GM12878 (cell line): ENCODE results near the gene UNC13A. TPM values are rescaled to one million over a fixed set of nuclear protein-coding genes. Genes with fewer than 3 reads are reported as not detected.

Experiments used
- ATAC-seq: fragments of 200-7000 bp; cut with Tn5 transposase; 3 replicates; pipeline ENCODE4 v1.9.1; 2020; ENCODE audit warnings: mild to moderate bottlenecking, moderate library complexity
- BruUV-seq: library from RNA; stranded (reverse); fragments of 400-500 nt; replicated peaks from 2 replicates; lab custom pipeline; 2021; lab: Mats Ljungman, UMichigan
- CTCF ChIA-PET: fragments of 300-600 bp; sonication (Branson Sonifier 250); formaldehyde crosslinking; extraction: SDS; loops from one replicate; lab custom pipeline; 2021; ENCODE audit warnings: inconsistent platforms; lab: Yijun Ruan, JAX
- POLR2A ChIA-PET: fragments of 350-600 bp; formaldehyde crosslinking; extraction: SDS; loops from one replicate; lab custom pipeline; 2021; ENCODE audit warnings: inconsistent platforms; lab: Charles Lee
- RAD21 ChIA-PET: fragments of 300-600 bp; sonication (Branson Sonifier 250); formaldehyde crosslinking; loops from one replicate; lab custom pipeline; 2023; ENCODE audit warnings: antibody characterized with exemption; ENCODE audit not compliant: unreplicated experiment; lab: Charles Lee
- SMC1A ChIA-PET: fragments of 300-600 bp; sonication (Branson Sonifier 250); formaldehyde crosslinking; loops from one replicate; lab custom pipeline; 2023; ENCODE audit not compliant: unreplicated experiment, uncharacterized antibody; lab: Charles Lee
- DNase-seq: peaks from one replicate; pipeline ENCODE4 v3.0.0-alpha.2; 2011; ENCODE audit warnings: low read depth, low spot score
- FAIRE-seq: peaks from 3 replicates; lab custom pipeline; 2011; peaks lifted over from hg19 to GRCh38; lab: Jason Lieb, UNC
- H2AFZ ChIP-seq: 2 replicates; pipeline ENCODE4 v1.6.0; 2011; ENCODE audit warnings: low read depth, low read length, control low read depth; ENCODE audit not compliant: control insufficient read depth
- H3K27ac ChIP-seq: 2 replicates; pipeline ENCODE4 v1.5.1; 2011; ENCODE audit warnings: control low read depth; ENCODE audit not compliant: control insufficient read depth, insufficient read depth
- H3K27me3 ChIP-seq, 2 experiments: replicated peaks in 1 of 2; 2 replicates each; pipeline versions ENCODE4 v1.6.0 to v1.6.1; 2011; ENCODE audit warnings: low read length in 1 of 2; ENCODE audit not compliant: control insufficient read depth in 2 of 2, insufficient read depth in 2 of 2
- H3K36me3 ChIP-seq, 2 experiments: 2 replicates each; pipeline ENCODE4 v1.5.1; 2011; ENCODE audit warnings: low read length in 1 of 2; ENCODE audit not compliant: control insufficient read depth in 2 of 2, insufficient read depth in 2 of 2
- H3K4me1 ChIP-seq: 2 replicates; pipeline ENCODE4 v1.6.1; 2011; ENCODE audit warnings: mild to moderate bottlenecking, low read length, moderate library complexity, mixed read lengths; ENCODE audit not compliant: control insufficient read depth, insufficient read depth
- H3K4me2 ChIP-seq: 2 replicates; pipeline ENCODE4 v1.6.0; 2011; ENCODE audit warnings: control low read depth; ENCODE audit not compliant: control insufficient read depth, insufficient read depth
- H3K4me3 ChIP-seq: fragments of 200-600 bp; sonication (generic); 2 replicates; pipeline ENCODE4 v1.5.1; 2016
- H3K79me2 ChIP-seq: 2 replicates; pipeline ENCODE4 v1.6.0; 2011; ENCODE audit warnings: low read length; ENCODE audit not compliant: control insufficient read depth, insufficient read depth
- H3K9ac ChIP-seq: 2 replicates; pipeline ENCODE4 v1.8.0; 2011; ENCODE audit warnings: low read length, control low read depth, mixed read lengths; ENCODE audit not compliant: control insufficient read depth, insufficient read depth
- H3K9me3 ChIP-seq: replicated peaks from 3 replicates; pipeline ENCODE4 v1.5.1; 2011; ENCODE audit warnings: mild to moderate bottlenecking, low read length; ENCODE audit not compliant: control insufficient read depth, insufficient read depth
- H4K20me1 ChIP-seq: 2 replicates; pipeline ENCODE4 v1.6.0; 2011; ENCODE audit not compliant: control insufficient read depth, insufficient read depth
- BRCA1 ChIP-seq: IDR thresholded peaks from 2 replicates; pipeline ENCODE4 v1.6.1; 2011; ENCODE audit warnings: low read depth, low read length, improper control_type of control experiment
- EGR1 ChIP-seq, 2 experiments: IDR thresholded peaks; 1 replicate in 1 of 2; 2 replicates in 1 of 2; pipeline ENCODE4 v1.6.1; 2011 to 2012; ENCODE audit warnings: low read depth in 2 of 2, low read length in 2 of 2, borderline replicate concordance in 1 of 2, mild to moderate bottlenecking in 1 of 2, moderate library complexity in 1 of 2
- GATAD2B ChIP-seq: fragments of 450-650 bp; conservative IDR thresholded peaks from 2 replicates; pipeline ENCODE4 v1.6.1; 2017; ENCODE audit warnings: low read depth, mild to moderate bottlenecking, moderate library complexity
- IRF3 ChIP-seq: fragments of 450-650 bp; IDR thresholded peaks from 2 replicates; pipeline ENCODE4 v1.6.1; 2014; ENCODE audit warnings: mild to moderate bottlenecking
- MYC ChIP-seq: IDR thresholded peaks from 2 replicates; pipeline ENCODE4 v1.6.1; 2011; ENCODE audit warnings: mild to moderate bottlenecking, low read length, moderate library complexity, inconsistent platforms; ENCODE audit not compliant: insufficient read depth, insufficient replicate concordance, insufficient read length, severe bottlenecking
- NKRF ChIP-seq: fragments of 450-650 bp; conservative IDR thresholded peaks from 2 replicates; pipeline ENCODE4 v1.6.1; 2017; ENCODE audit warnings: mild to moderate bottlenecking, moderate library complexity
- NR2F1 ChIP-seq: fragments of 450-650 bp; conservative IDR thresholded peaks from 2 replicates; pipeline ENCODE4 v1.6.1; 2017; ENCODE audit warnings: mild to moderate bottlenecking
- POLR2A ChIP-seq: IDR thresholded peaks from 2 replicates; pipeline ENCODE4 v1.6.1; 2011; ENCODE audit warnings: low read depth, mild to moderate bottlenecking, low read length
- POLR2AphosphoS2 ChIP-seq: IDR thresholded peaks from 2 replicates; pipeline ENCODE4 v1.6.1; 2011; ENCODE audit warnings: low read depth, mild to moderate bottlenecking, low read length, improper control_type of control experiment, moderate library complexity
- SIN3A ChIP-seq: IDR thresholded peaks from 2 replicates; pipeline ENCODE4 v1.6.1; 2012; ENCODE audit warnings: low read depth, low read length, improper control_type of control experiment
- SMAD5 ChIP-seq: IDR thresholded peaks from 2 replicates; pipeline ENCODE4 v1.6.1; 2016; ENCODE audit warnings: antibody characterized with exemption, low read depth
- SMARCA5 ChIP-seq: fragments of 450-650 bp; IDR thresholded peaks from 2 replicates; pipeline ENCODE4 v1.6.1; 2017; ENCODE audit warnings: mild to moderate bottlenecking
- SRF ChIP-seq, 2 experiments: IDR thresholded peaks; 2 replicates each; pipeline ENCODE4 v1.6.1; 2011; ENCODE audit warnings: low read depth in 2 of 2, low read length in 2 of 2, mild to moderate bottlenecking in 1 of 2, moderate library complexity in 1 of 2
- TARDBP ChIP-seq: IDR thresholded peaks from 2 replicates; pipeline ENCODE4 v1.6.1; 2016; ENCODE audit warnings: borderline replicate concordance
- TBL1XR1 ChIP-seq: IDR thresholded peaks from 2 replicates; pipeline ENCODE4 v1.6.1; 2012; ENCODE audit warnings: low read depth, low read length, improper control_type of control experiment
- WGBS: methylation state at CpG from one replicate; pipeline ENCODE4 v1.1.6; 2016; ENCODE audit warnings: low lambda C conversion rate; ENCODE audit not compliant: insufficient replicate concordance, insufficient coverage; ENCODE audit errors: missing lambda C conversion rate; 5-methylcytosine and 5-hydroxymethylcytosine counted together
- in situ Hi-C: fragments of 300-500 bp; cut with MboI; formaldehyde crosslinking; loops from 9 replicates; pipeline ENCODE4 v1.14.3; 2018; ENCODE audit warnings: mixed read lengths
- intact Hi-C: fragments of 100-400 bp; cut with micrococcal nuclease; formaldehyde crosslinking; loops from one replicate; pipeline ENCODE4 v1.14.2; 2022; ENCODE audit not compliant: unreplicated experiment
- polyA plus RNA-seq, 11 experiments: library from polyadenylated mRNA; depleted of rRNA in 4 of 11; unstranded in 6 of 11; stranded (reverse) in 5 of 11; fragments of >200 nt; fragmentation: Nextera tagmentation in 4 of 11; fragmentation: Illumina TruSeq in 1 of 11; extraction: Ambion mirVana in 4 of 11; extraction: Trizol in 1 of 11; gene quantifications; 1 replicate in 1 of 11; 2 replicates in 10 of 11; pipeline versions ENCODE4 v1.2.1 to v1.2.3, GENCODE V29; 2011 to 2016; ENCODE audit warnings: inconsistent platforms in 2 of 11, missing spikeins in 2 of 11, low read depth in 1 of 11
- total RNA-seq, 4 experiments: library from RNA; depleted of rRNA in 3 of 4; stranded (reverse); fragments of >200 nt in 3 of 4; fragmentation: Illumina TruSeq in 1 of 4; extraction: Trizol in 1 of 4; gene quantifications; 2 replicates each; pipeline versions ENCODE4 v1.2.1 to v1.2.3, GENCODE V29; 2013 to 2021

The UNC13A gene
- total and polyA plus RNA-seq, 10 of the 15 experiments (the other 5 are each of a cell fraction or from before 2014, with no cell fraction given), result under 0.01 to 0.23 (median 0.13) TPM; not detected in 1

- TF ChIP-seq SIN3A (no peak), TBL1XR1 (no peak), BRCA1 (no peak)
Measured at GRCh38 chr19:17556995-17557394, 131.2 kb downstream of the UNC13A start (continued).

GRCh38 chr19:17555929-17556813 lies 132.0 kb downstream of the UNC13A start:
- ChIA-PET RAD21 (interaction anchor here (0.9 to 1.0 kb wide), 3 partner anchors 45 to 66 kb away, joined by 3 to 6 read pairs (median 6); partner anchors contain the start of gene PGLS), SMC1A (interaction anchor here (0.6 to 1.8 kb wide), 8 partner anchors 14 to 80 kb away, joined by 3 to 6 read pairs (median 3); partner anchors contain the start of gene PGLS), CTCF (interaction anchor here (0.7 to 3.5 kb wide), 7 partner anchors 17 to 67 kb away, joined by 3 to 21 read pairs (median 4); partner anchors contain the start of gene PGLS), POLR2A (interaction anchor here (0.5 to 2.0 kb wide), 4 partner anchors 18 to 45 kb away, joined by 3 to 5 read pairs (median 4); partner anchors contain the start of gene PGLS)
- H3K27me3 ChIP-seq, result no peaks in the 10 kb centered on the region
- no peaks in the 10 kb centered on the region for H3K9me3 ChIP-seq
- DNase-seq (no peak), ATAC-seq (peak; percentile 70), FAIRE-seq (no peak)
- peak overlapping the region; percentile 88 for H2AFZ ChIP-seq
- 6% methylated on average over 34 of the region's 46 CpGs for WGBS
- no TSS peak for BruUV-seq
- in situ Hi-C loops (no loop called here), intact Hi-C loops (loop anchor here (2.0 to 5.0 kb wide), 2 partner anchors 17 to 44 kb away; partner anchors contain the start of gene PGLS)
- peak overlapping the region; percentile 88 for H3K4me3 ChIP-seq
- peaks cover 6 to 7% of the 10 kb centered on the region in 2 experiments; a peak in 3 of 4 replicates for H3K36me3 ChIP-seq
- H3K9ac ChIP-seq, result peak overlapping the region; percentile 92
- peak overlapping the region; percentile 86 for H3K27ac ChIP-seq
- peaks cover 16% of the 10 kb centered on the region for H3K79me2 ChIP-seq
- H3K4me2 ChIP-seq, result peak overlapping the region; percentile 61
- H4K20me1 ChIP-seq, result no peaks in the 10 kb centered on the region
- H3K4me1 ChIP-seq, result 0 out of 2 replicates have a peak, but pooled peaks cover 4% of the 10 kb centered on the region
- no peak for TF ChIP-seq TARDBP
- no peak for TF ChIP-seq IRF3
- peak; percentile 75 for TF ChIP-seq POLR2A
- 0 out of 2 replicates have a peak, but pooled peaks have one; percentile 1 for TF ChIP-seq POLR2AphosphoS2
- peak; percentile 84; the same call in 1 of the 2 replicates for TF ChIP-seq GATAD2B
- TF ChIP-seq MYC, result peak; percentile 83
- TF ChIP-seq NR2F1, result peak; percentile 20; the same call in 1 of the 2 replicates
- 0 out of 3 replicates have a peak, but pooled peaks of 1 of the 2 experiments have one; percentile 15 for TF ChIP-seq EGR1 (IDR thresholded peaks at IDR 0.05; ENCODE audit: borderline replicate concordance in 1 of 2, low read depth in 2 of 2, low read length in 2 of 2)
- TF ChIP-seq SMAD5, result no peak
- peak in 1 of 2 experiments; percentile 39; a peak in 1 of 4 replicates for TF ChIP-seq SRF (IDR thresholded peaks at IDR 0.05; ENCODE audit: low read depth in 2 of 2, low read length in 2 of 2)
- peak; percentile 87; the same call in 1 of the 2 replicates for TF ChIP-seq NKRF
- no peak for TF ChIP-seq SMARCA5
